HepG2 (cell line): ENCODE data around the gene MEGF11. TPM values are rescaled to one million over a fixed set of nuclear protein-coding genes. Genes with fewer than 3 reads are reported as not detected.

ENCODE experiments used
- CENPBD1 ChIP-seq: sonication (generic); formaldehyde crosslinking; IDR thresholded peaks from 2 replicates; pipeline ENCODE4 v1.8.0; 2022; ENCODE audit warnings: missing genetic modification reagents, low read depth, mild to moderate bottlenecking, borderline replicate concordance
- DR1 ChIP-seq: sonication (generic); formaldehyde crosslinking; IDR thresholded peaks from 2 replicates; pipeline ENCODE4 v1.8.0; 2021; ENCODE audit warnings: mild to moderate bottlenecking, missing genetic modification reagents, inconsistent platforms
- FOXA1 ChIP-seq, 2 experiments: fragments of 450-650 bp in 1 of 2; sonication (generic) in 1 of 2; formaldehyde crosslinking in 1 of 2; IDR thresholded peaks; 2 replicates each; pipeline versions ENCODE4 v1.4.0 to v1.6.1; 2016 to 2020; ENCODE audit warnings: missing genetic modification reagents in 1 of 2
- IRF1 ChIP-seq: sonication (generic); formaldehyde crosslinking; IDR thresholded peaks from 2 replicates; pipeline ENCODE4 v1.4.0; 2020; ENCODE audit warnings: low read depth, mild to moderate bottlenecking, missing genetic modification reagents
- KAT7 ChIP-seq: IDR thresholded peaks from 2 replicates; pipeline ENCODE4 v1.6.1; 2018; ENCODE audit warnings: borderline replicate concordance, missing compliant biosample characterization
- KDM5A ChIP-seq: fragments of 200-600 bp; sonication (generic); IDR thresholded peaks from 2 replicates; pipeline ENCODE4 v1.7.0; 2018; ENCODE audit warnings: antibody characterized with exemption, mild to moderate bottlenecking, low read length, borderline replicate concordance
- NR2C2 ChIP-seq: sonication (generic); formaldehyde crosslinking; IDR thresholded peaks from 2 replicates; pipeline ENCODE4 v1.4.0; 2020; ENCODE audit warnings: missing genetic modification reagents, mild to moderate bottlenecking, moderate library complexity, borderline replicate concordance
- POGZ ChIP-seq: sonication (generic); formaldehyde crosslinking; IDR thresholded peaks from 2 replicates; pipeline ENCODE4 v1.4.0; 2020; ENCODE audit warnings: mild to moderate bottlenecking, missing genetic modification reagents
- RCOR2 ChIP-seq: IDR thresholded peaks from 2 replicates; pipeline ENCODE4 v1.6.1; 2016; ENCODE audit warnings: missing biosample characterization, missing genetic modification reagents
- TARDBP ChIP-seq: sonication (generic); formaldehyde crosslinking; IDR thresholded peaks from 2 replicates; pipeline ENCODE4 v1.8.0; 2022; ENCODE audit warnings: mild to moderate bottlenecking, missing genetic modification reagents
- ZHX2 ChIP-seq, 2 experiments: sonication (generic) in 1 of 2; formaldehyde crosslinking in 1 of 2; IDR thresholded peaks; 2 replicates each; pipeline versions ENCODE4 v1.6.1 to v1.9.0; 2014 to 2022; ENCODE audit warnings: antibody characterized with exemption in 1 of 2, borderline replicate concordance in 1 of 2, inconsistent platforms in 1 of 2, low read depth in 1 of 2, missing genetic modification reagents in 1 of 2
- ZNF101 ChIP-seq: sonication (generic); formaldehyde crosslinking; IDR thresholded peaks from 2 replicates; pipeline ENCODE4 v1.4.0; 2020; ENCODE audit warnings: mild to moderate bottlenecking, low read depth, missing genetic modification reagents, borderline replicate concordance
- ZNF331 ChIP-seq: sonication (generic); formaldehyde crosslinking; IDR thresholded peaks from 2 replicates; pipeline ENCODE4 v1.4.0; 2020; ENCODE audit warnings: missing genetic modification reagents
- ZNF614 ChIP-seq: IDR thresholded peaks from 2 replicates; pipeline ENCODE4 v1.6.1; 2018; ENCODE audit warnings: missing biosample characterization, missing genetic modification reagents, inconsistent platforms, borderline replicate concordance
- ZNF710 ChIP-seq: sonication (generic); formaldehyde crosslinking; IDR thresholded peaks from 2 replicates; pipeline ENCODE4 v1.5.0; 2020; ENCODE audit warnings: mild to moderate bottlenecking, missing genetic modification reagents, borderline replicate concordance
- ZNF740 ChIP-seq: sonication (generic); formaldehyde crosslinking; IDR thresholded peaks from 2 replicates; pipeline ENCODE4 v1.4.0; 2020; ENCODE audit warnings: missing genetic modification reagents
- ZSCAN20 ChIP-seq: sonication (generic); formaldehyde crosslinking; IDR thresholded peaks from 2 replicates; pipeline ENCODE4 v1.4.0; 2020; ENCODE audit warnings: missing genetic modification reagents, mild to moderate bottlenecking, borderline replicate concordance
- polyA plus RNA-seq, 8 experiments: library from polyadenylated mRNA; depleted of rRNA in 3 of 8; stranded (reverse) in 7 of 8; unstranded in 1 of 8; fragments of >200 nt; fragmentation: Illumina TruSeq in 4 of 8; extraction: Trizol in 4 of 8; gene quantifications; 2 replicates each; pipeline versions ENCODE4 v1.2.1 to v1.2.3, GENCODE V29; 2011 to 2016; ENCODE audit warnings: low read depth in 4 of 8, missing spikeins in 1 of 8, mixed read lengths in 1 of 8; ENCODE audit not compliant: insufficient read depth in 1 of 8
- total RNA-seq, 5 experiments: library from RNA; depleted of rRNA; stranded (reverse); fragments of >200 nt; fragmentation: Illumina TruSeq; extraction: Trizol; gene quantifications; 2 replicates each; pipeline ENCODE4 v1.2.3, GENCODE V29; 2016; ENCODE audit warnings: low read depth in 1 of 5

Gene MEGF11
- total and polyA plus RNA-seq, 2 of the 13 experiments (the other 11 are each of a cell fraction or from before 2014, with no cell fraction given): not detected

- no peak for TF ChIP-seq ZNF101 (CRISPR knock-in tag)
- TF ChIP-seq FOXA1 (IDR thresholded peaks at IDR 0.05): no peak
- no peak; the same call in 1 of the 2 replicates for TF ChIP-seq FOXA1 (CRISPR knock-in tag; IDR thresholded peaks at IDR 0.05)
- TF ChIP-seq TARDBP (CRISPR knock-in tag): 0 out of 2 replicates have a peak, but pooled peaks have one; percentile 30
- no peak; the same call in 1 of the 2 replicates for TF ChIP-seq ZHX2 (IDR thresholded peaks at IDR 0.05; ENCODE audit: low read depth)
- no peak for TF ChIP-seq ZHX2 (CRISPR knock-in tag; IDR thresholded peaks at IDR 0.05; ENCODE audit: borderline replicate concordance)
- no peak for TF ChIP-seq RCOR2 (CRISPR knock-in tag)
- TF ChIP-seq NR2C2 (CRISPR knock-in tag): peak; percentile 99
- peak; percentile 86 for TF ChIP-seq DR1
- no peak for TF ChIP-seq CENPBD1
- TF ChIP-seq ZNF614 (CRISPR knock-in tag): 0 out of 2 replicates have a peak, but pooled peaks have one; percentile 45
- TF ChIP-seq ZSCAN20 (CRISPR knock-in tag): peak; percentile 92; the same call in 1 of the 2 replicates
- TF ChIP-seq POGZ (CRISPR knock-in tag): peak; percentile 89
- peak; percentile 70; the same call in 1 of the 2 replicates for TF ChIP-seq KDM5A
- TF ChIP-seq IRF1 (CRISPR knock-in tag): no peak; the same call in 1 of the 2 replicates
- no peak for TF ChIP-seq ZNF740 (CRISPR knock-in tag)
- TF ChIP-seq ZNF331 (CRISPR knock-in tag): peak; percentile 62; the same call in 1 of the 2 replicates
- TF ChIP-seq KAT7 (CRISPR knock-in tag): peak; percentile 82; the same call in 1 of the 2 replicates
- 0 out of 2 replicates have a peak, but pooled peaks have one; percentile 62 for TF ChIP-seq ZNF710 (CRISPR knock-in tag)
Observed at GRCh38 chr15:65869126-65869953, 384.2 kb downstream of the MEGF11 start, which contains the start of gene RAB11A (continued).
